ENCODE data around the gene SERPINC1. TPM values are rescaled to one million over a fixed set of nuclear protein-coding genes. Genes with fewer than 3 reads are reported as not detected.

SERPINC1 gene
- total and polyA plus RNA-seq, 10 of the 15 experiments (the other 5 are each of a cell fraction or from before 2014, with no cell fraction given): 0.11 to 0.44 TPM; not detected in 8

GRCh38 chr1:173886746-173887611 is 30.1 kb downstream of the SERPINC1 start (continued):
- TF ChIP-seq, protein P1, sequence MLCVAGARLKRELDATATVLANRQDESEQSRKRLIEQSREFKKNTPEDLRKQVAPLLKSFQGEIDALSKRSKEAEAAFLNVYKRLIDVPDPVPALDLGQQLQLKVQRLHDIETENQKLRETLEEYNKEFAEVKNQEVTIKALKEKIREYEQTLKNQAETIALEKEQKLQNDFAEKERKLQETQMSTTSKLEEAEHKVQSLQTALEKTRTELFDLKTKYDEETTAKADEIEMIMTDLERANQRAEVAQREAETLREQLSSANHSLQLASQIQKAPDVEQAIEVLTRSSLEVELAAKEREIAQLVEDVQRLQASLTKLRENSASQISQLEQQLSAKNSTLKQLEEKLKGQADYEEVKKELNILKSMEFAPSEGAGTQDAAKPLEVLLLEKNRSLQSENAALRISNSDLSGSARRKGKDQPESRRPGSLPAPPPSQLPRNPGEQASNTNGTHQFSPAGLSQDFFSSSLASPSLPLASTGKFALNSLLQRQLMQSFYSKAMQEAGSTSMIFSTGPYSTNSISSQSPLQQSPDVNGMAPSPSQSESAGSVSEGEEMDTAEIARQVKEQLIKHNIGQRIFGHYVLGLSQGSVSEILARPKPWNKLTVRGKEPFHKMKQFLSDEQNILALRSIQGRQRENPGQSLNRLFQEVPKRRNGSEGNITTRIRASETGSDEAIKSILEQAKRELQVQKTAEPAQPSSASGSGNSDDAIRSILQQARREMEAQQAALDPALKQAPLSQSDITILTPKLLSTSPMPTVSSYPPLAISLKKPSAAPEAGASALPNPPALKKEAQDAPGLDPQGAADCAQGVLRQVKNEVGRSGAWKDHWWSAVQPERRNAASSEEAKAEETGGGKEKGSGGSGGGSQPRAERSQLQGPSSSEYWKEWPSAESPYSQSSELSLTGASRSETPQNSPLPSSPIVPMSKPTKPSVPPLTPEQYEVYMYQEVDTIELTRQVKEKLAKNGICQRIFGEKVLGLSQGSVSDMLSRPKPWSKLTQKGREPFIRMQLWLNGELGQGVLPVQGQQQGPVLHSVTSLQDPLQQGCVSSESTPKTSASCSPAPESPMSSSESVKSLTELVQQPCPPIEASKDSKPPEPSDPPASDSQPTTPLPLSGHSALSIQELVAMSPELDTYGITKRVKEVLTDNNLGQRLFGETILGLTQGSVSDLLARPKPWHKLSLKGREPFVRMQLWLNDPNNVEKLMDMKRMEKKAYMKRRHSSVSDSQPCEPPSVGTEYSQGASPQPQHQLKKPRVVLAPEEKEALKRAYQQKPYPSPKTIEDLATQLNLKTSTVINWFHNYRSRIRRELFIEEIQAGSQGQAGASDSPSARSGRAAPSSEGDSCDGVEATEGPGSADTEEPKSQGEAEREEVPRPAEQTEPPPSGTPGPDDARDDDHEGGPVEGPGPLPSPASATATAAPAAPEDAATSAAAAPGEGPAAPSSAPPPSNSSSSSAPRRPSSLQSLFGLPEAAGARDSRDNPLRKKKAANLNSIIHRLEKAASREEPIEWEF (IDR thresholded peaks at IDR 0.05; ENCODE audit: insufficient replicate concordance, low read depth, low read length): no peak
- no peak for TF ChIP-seq TCF12 (IDR thresholded peaks at IDR 0.05; ENCODE audit: low read depth, low read length)
- TF ChIP-seq PAX5 (IDR thresholded peaks at IDR 0.05; ENCODE audit: borderline replicate concordance, low read depth, low read length): no peak
- TF ChIP-seq, protein P2, sequence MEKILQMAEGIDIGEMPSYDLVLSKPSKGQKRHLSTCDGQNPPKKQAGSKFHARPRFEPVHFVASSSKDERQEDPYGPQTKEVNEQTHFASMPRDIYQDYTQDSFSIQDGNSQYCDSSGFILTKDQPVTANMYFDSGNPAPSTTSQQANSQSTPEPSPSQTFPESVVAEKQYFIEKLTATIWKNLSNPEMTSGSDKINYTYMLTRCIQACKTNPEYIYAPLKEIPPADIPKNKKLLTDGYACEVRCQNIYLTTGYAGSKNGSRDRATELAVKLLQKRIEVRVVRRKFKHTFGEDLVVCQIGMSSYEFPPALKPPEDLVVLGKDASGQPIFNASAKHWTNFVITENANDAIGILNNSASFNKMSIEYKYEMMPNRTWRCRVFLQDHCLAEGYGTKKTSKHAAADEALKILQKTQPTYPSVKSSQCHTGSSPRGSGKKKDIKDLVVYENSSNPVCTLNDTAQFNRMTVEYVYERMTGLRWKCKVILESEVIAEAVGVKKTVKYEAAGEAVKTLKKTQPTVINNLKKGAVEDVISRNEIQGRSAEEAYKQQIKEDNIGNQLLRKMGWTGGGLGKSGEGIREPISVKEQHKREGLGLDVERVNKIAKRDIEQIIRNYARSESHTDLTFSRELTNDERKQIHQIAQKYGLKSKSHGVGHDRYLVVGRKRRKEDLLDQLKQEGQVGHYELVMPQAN (conservative IDR thresholded peaks at IDR 0.05): no peak
- TF ChIP-seq PAX8 (IDR thresholded peaks at IDR 0.05): no peak
- no peak for TF ChIP-seq BHLHE40 (IDR thresholded peaks at IDR 0.05; ENCODE audit: borderline replicate concordance in 1 of 2, low read depth in 2 of 2, low read length in 1 of 2)

Measured in GM12878 (cell line).